GM19193 (cell line): ENCODE measurements around the gene CEP104.

Experiments
- POLR2A ChIP-seq: IDR thresholded peaks from 4 replicates; pipeline ENCODE4 v1.6.1; 2011; ENCODE audit not compliant: insufficient read depth, insufficient read length; ENCODE audit errors: extremely low read depth

Gene CEP104

DNA sequence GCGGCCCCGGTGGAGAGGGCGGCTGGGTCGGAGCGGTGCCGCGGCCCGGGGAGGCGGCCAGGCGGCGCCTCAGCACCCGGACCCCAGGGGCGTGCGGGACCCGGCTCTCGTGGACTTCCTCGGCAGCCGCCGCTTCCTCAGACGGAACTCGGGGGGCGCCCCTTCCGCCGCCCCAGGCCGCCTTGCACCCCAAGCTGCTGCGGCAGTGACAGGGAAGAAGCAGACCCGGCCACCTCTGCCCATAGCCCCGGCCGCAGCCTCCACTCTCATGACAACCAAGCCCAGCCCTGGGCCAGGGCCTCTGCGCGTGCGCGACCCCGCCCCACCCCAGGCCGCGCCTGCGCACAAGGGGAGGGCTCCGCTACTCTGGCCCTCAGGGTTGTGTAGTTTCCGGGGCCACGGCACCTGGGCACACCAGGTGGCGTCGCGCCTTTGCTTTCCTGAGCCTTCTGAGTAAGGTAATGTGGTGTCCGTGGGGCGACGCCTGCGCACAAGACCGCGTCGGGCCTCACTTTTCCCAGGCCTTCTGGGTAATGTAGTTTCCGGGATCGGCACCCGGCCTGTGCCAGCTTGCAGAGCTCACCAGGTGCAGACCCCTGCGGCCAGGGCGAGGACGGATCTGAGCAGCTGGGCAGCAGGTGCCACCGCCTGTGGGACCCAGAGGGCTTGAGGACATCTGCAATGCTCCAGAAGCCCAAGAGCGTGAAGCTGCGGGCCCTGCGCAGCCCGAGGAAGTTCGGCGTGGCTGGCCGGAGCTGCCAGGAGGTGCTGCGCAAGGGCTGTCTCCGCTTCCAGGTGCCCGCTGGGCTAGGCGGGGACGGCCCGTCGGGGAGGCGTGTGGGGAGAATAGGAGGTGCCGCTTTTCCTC, at the start of gene CEP104, which contains the start of gene DFFB:
Gene CEP104, minus strand, starts transcription at position 289 of the 868 bp plus-strand sequence. CDS start 4,804 bp downstream, outside the sequence.
Gene DFFB, plus strand, starts transcription at position 554 of the 868 bp plus-strand sequence. Its CDS starts 128 bp downstream, at position 682.
- peak; percentile 62 for TF ChIP-seq POLR2A

DNA sequence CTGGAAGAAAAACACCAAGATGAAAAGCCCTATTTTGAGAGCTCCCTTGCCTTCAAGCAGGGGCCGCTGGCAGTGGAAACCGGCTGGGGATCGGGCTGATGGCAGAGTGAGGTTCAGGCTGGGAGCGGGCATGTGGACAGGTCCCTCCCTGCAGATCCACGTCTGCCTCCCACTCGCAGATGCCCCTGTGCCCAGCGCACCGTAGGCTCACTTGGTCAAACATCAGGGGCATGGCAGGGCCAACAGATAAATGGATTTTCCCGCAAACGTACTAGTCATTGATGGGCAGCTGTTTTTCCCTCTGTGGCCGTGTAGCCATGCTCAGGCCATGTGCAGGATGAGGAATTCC, 49.6 kb upstream of the CEP104 start:
- no peak for TF ChIP-seq POLR2A

DNA sequence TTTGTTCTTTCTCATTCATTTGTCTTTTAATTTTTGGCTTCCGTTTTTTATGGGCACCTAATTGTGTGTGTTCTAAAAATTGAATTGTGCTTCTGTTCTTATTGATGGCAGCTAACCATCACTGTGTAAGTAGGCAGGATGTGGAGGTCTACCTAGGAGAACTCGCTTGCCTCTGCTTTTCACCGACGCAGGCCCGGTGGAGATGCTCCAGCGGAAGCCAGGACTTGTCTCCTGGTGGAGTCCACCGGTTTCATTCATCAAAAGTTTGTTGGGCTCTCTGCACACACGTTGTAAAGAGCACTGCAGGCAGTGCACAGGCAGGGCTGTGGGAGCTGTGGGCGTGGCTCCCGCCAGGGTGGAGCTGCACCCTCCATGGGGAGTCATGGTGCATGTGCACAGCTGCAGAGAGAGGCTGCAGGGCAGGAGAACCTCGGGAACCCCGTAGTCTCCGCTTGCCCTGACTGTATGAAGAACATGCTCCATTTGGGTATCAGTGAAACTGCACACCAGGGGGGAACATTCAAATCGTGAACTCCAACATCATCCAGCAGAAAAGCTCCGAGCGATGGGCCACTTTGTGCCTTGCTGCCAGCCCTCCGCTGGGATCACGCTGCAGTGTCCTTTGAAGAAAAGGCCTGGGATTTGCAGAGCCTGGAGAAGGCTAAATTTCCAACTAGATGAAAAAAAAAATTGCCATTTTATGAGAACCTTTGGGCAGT, 49.1 kb upstream of the CEP104 start:
- no peak for TF ChIP-seq POLR2A

DNA sequence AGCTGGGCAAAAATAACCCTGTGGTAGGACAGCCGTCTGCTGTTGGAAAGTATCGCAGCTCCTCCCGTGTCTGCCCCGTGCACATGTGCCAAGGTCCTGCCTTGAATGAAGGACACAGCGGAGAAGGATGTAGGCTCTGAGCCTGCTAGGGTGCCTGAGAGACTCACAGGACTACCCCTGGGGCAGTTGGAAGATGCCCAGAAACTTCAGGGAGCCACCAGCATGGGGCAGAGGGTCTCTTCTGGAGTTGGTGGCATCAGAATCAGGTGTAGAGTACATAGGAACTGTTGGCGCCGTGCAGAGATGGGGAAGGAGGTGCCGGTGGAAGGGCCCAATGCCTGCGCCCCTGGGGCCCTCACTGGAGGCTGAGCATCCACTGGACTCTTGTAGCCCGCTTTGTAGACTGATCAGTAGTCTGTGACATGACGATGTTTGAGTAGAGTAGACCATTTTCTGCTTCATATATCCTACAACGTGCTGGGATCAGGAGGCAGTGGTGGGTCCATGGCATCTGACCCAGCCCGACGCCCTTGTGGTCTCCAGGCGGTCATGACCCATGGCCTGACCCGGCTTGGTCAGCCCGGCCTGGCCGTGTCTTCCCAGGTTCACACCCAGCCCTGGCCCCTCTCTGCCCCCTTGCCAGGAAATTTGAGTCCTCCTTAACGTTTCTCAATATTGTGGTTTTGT, 48.4 kb upstream of the CEP104 start:
- no peak for TF ChIP-seq POLR2A

DNA sequence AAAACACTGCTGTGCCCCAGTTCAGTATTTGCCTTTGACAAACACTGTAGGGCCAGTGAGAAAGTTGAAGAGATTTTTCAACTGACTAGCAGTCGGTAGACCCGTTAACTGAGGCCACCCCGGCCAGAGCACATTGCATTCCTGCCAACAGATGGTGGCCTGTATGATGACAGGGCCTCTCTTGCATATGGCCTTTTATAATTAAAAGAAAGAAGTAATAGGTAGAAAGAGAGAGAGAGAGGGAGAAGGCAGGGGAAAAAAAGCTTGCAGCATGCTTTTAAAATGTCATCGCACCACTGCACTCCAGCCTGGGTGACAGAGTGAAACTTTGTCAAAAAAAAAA, 47.8 kb upstream of the CEP104 start:
- TF ChIP-seq POLR2A: no peak

DNA sequence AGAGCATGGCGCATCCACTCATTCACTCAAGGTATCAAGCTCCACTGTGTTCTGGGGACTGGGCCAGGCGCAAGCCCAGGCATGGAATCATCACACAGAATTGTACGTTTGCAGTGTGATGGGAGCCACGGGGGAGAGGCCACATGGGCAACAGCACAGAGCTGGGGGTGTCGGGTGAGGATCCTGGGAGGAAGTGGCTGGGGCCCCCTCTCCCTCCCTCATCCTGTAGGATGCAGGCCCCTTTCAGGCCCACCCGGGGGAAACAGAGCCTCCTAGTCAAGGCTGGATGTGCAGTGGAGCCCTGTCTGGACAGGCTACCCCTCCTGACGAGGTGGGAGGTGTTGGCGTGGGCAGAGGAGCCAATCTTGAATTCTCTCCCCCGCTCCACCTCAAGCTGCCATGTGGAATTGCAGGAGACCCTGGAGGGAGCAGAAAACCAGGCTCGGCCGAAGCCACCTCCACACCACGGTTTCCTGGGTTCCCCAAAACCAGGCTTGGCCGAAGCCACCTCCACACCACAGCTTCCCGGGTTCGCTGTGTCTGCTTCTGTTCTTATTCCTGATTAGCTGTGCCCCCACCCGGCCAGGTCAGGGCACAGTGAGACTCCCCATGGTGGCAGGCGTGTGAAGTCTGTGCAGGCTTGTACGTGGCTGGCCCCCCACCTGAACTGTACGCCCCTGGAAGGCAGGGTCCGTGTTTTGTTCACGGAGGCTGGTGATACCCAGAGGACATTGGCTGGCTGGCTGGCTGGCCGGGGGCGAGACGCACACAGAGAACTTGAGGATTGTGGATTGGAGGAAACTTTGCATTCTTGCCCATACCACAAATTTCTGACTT, 47.2 kb upstream of the CEP104 start:
- no peak for TF ChIP-seq POLR2A

DNA sequence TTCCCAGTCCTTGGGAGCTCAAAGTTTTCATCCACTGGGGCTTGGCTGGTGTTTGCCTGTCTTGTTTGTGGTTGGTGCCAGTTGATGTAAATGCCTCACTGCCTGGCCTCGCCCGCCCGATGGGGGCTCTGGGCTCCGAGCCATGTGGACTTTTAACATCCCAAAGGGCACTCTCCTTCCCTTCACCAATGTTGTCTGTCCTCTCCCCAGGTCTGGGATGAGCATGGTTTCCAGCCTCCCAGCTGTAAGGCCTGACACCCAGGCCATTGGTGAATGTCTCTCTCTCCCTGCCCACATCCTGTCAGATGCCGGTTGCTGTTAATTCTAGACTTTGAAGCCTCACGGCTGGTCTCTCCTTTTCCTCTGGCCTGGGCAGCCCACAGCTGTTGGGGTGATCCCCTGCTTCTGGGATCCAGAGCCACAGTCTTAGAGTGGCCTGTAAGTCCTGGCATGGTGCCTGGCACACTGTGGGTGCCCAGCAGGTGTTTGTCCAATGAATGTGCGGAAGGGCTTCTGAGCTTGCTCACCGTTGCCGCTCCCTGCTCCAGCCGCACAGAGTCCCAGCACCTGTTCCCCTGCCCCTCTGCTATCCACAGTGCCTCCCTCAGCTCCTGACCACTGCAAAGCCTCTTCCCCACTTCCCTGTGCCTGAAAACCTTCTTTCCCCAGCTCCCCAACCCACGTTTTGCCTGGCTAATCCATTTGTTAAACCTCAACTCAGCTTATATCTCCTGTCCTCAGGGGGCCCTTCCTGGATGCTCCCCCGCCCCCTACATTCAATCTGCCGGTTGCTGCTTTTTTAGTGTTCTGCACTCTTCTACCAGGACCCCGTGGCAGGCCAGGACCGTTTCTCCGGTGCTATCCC, 46.4 kb upstream of the CEP104 start:
- no peak for TF ChIP-seq POLR2A

DNA sequence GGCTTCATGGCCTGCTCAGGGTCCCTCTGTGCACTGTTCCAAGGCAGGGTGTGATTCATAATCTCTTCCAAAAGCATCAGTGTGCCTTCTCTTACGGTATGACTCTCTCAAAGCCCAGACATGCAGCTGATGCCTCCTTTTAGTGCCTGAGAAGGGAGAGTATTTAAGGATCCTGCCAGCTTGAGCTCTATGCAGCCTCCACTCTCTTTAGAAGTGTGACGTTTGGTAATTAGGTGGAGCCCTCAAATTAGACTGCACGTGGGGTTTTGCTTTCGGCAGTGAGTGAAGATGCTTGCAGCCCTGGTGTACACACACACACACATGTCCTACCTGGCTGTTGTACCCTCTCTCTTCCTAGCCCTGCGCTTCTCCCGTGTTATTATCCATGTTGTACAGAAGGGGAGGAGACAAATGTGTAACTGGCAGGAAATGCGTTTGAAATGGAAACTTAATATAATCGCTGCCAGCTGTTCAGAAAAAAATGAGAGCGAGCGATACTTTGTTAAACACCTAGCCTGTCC, 45.6 kb upstream of the CEP104 start:
- no peak for TF ChIP-seq POLR2A

DNA sequence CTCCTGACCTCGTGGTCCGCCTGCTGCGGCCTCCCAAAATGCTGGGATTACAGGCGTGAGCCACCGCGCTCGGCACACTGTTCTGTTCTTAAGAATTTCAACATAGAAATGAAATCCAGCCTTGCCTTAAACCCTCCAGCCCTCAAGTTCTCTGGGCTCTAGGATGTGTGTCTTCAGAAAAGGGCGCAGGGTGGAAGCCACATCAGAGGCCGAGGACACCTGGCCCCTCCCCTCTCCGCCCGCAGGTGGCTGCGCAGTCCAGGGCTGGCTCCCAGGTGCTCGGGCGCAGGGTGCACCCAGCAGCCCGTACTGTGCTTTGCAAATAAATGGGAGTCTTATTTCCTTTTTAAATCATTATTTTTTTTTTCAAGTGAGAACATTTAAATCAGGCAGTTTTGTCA, 45.1 kb upstream of the CEP104 start:
- TF ChIP-seq POLR2A: no peak

DNA sequence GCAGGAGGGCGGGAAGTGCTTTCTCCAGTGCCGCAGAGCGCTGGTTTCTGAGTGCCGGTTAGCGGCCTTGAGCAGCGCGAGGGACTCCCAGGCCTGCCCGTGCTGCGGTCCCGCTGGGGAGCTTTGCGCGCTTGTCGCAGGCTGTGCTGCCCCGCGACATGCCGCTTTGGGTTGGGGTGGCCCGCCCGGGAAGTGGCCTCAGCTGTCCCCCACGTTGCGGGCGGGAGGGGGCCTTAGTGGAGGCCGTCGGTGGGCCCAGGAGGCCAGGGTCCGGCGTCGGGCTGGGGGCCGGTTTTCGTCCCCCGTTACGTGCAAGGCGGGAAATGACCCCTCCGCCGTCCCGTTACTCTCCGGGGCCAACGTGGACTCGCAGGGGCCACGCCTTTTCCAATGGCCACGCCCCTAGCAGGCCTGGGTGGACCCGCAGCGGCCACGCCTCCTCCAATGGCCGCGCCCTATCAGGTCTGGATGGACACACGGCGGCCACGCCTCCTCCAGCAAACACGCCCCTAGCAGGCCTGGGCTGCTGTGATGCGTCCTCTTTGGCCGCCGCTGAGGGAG, 44.0 kb upstream of the CEP104 start:
- no peak for TF ChIP-seq POLR2A

DNA sequence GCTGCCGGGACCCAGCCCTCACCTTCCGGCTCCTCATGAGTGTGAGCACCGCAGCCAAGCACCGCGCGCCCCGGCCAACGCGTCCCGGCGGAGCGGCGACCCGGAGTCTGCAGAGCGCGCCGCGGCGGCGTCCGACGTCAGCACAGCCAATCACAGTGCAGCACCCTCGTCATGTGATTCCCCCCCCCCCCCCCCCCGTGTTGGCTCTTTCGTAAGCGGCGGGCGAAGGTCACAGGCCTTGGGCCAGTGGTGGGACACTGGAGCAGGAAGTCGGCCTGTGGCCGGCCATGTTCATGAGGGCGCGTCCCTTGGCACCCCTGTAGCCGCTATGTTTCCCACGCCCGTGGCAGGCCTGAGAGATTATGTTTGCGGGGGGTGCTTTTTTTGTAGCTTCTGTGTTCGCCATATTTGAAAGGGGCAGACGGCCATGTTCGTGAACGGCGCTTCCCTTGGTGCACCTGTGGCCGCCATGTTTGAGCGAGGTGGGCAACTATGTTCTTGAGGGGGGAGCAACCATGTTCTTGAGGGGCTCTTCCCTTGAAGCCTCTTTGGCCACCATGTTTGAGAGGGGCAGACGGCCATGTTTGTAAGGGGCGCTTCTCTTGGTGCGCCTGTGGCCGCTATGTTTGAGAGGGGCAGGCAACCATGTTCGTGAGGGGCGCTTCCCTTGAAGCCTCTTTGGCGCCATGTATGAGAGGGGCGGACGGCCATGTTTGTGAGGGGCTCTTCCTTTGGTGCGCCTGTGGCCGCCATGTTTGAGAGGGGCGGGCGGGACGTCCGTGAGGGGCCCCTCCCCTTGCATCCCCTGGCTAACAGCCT, 43.3 kb upstream of the CEP104 start, which contains the start of gene C1orf174:
Gene C1orf174, minus strand, starts transcription at position 123 of the 819 bp plus-strand sequence. Its CDS starts 86 bp downstream, at position 37.
- TF ChIP-seq POLR2A: peak; percentile 72

DNA sequence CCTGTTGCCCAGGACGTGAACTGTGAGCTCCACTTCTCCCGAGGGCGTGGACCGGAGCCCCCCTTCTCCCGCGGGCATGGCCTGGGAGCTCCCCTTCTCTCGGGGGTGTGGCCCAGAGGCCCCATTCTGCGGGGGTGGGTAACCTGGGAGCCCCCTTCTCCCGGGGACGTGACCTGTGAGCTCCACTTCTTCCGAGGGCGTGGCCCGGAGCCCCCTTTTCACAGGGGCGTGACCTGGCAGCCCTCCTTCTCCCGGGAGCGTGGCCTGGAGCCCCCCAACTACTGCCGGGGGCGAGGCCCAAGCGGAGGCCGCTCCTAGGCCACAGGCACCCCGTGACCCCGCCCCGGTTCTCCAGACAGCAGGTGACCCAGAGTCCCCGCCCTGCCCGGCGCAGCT, 42.7 kb upstream of the CEP104 start:
- TF ChIP-seq POLR2A: no peak
